HCT116 (cell line): ENCODE data around the gene PTGR3.

ENCODE experiments used
- CEBPB ChIP-seq: IDR thresholded peaks from 2 replicates; pipeline ENCODE4 v1.6.1; 2012; ENCODE audit warnings: low read depth
- CTCF ChIP-seq, 3 experiments: fragments of 200-600 bp in 1 of 3; sonication (generic) in 1 of 3; IDR thresholded peaks in 2 of 3; conservative IDR thresholded peaks in 1 of 3; 2 replicates each; pipeline ENCODE4 v1.5.1; 2012 to 2017; ENCODE audit warnings: low read depth in 2 of 3, low read length in 2 of 3, antibody characterized with exemption in 1 of 3, borderline replicate concordance in 1 of 3, control low read depth in 1 of 3, mild to moderate bottlenecking in 1 of 3, mixed read lengths in 1 of 3, mixed run types in 1 of 3, moderate library complexity in 1 of 3; ENCODE audit not compliant: insufficient read depth in 1 of 3
- EZH2phosphoT487 ChIP-seq: fragments of 200-600 bp; IDR thresholded peaks from 2 replicates; pipeline ENCODE4 v1.6.1; 2018; ENCODE audit warnings: antibody characterized with exemption, borderline replicate concordance
- POLR2AphosphoS5 ChIP-seq: IDR thresholded peaks from 2 replicates; pipeline ENCODE4 v1.6.1; 2011; ENCODE audit warnings: mild to moderate bottlenecking, low read depth, low read length, moderate library complexity
- RAD21 ChIP-seq: IDR thresholded peaks from 2 replicates; pipeline ENCODE4 v1.6.1; 2012; ENCODE audit warnings: low read depth, mild to moderate bottlenecking
- SRF ChIP-seq: IDR thresholded peaks from 2 replicates; pipeline ENCODE4 v1.6.1; 2012; ENCODE audit warnings: low read depth
- TCF7L2 ChIP-seq: IDR thresholded peaks from 2 replicates; pipeline ENCODE4 v1.7.0; 2011; ENCODE audit warnings: borderline replicate concordance, inconsistent platforms; ENCODE audit not compliant: insufficient read depth, insufficient read length; ENCODE audit errors: extremely low read depth
- ZBTB33 ChIP-seq: IDR thresholded peaks from 2 replicates; pipeline ENCODE4 v1.6.1; 2011; ENCODE audit warnings: mild to moderate bottlenecking, low read length, moderate library complexity; ENCODE audit not compliant: insufficient replicate concordance; ENCODE audit errors: extremely low read depth
- ZNF274 ChIP-seq: fragments of 200-500 bp; sonication (Bioruptor generic); IDR thresholded peaks from 2 replicates; pipeline ENCODE4 v1.6.1; 2014; ENCODE audit warnings: mild to moderate bottlenecking, low read depth, low read length, inconsistent platforms
- TF ChIP-seq, protein P1 (sequence below): IDR thresholded peaks from 2 replicates; pipeline ENCODE4 v1.6.1; 2012; ENCODE audit warnings: low read depth
- TF ChIP-seq, protein P2 (sequence below): IDR thresholded peaks from 2 replicates; pipeline ENCODE4 v1.6.1; 2012

GRCh38 chr18:75208836-75209128 is 157 bp downstream of the PTGR3 start:
- TF ChIP-seq ZNF274 (no peak), CTCF (IDR thresholded peaks at IDR 0.05 in 2 of 3, conservative IDR thresholded peaks at IDR 0.05 in 1 of 3; ENCODE audit: borderline replicate concordance in 1 of 3, insufficient read depth in 1 of 3, low read depth in 2 of 3, low read length in 2 of 3) (no peak), POLR2AphosphoS5 (peak; percentile 65), SRF (no peak), EZH2phosphoT487 (no peak), CEBPB (no peak), ZBTB33 (no peak), TCF7L2 (no peak), RAD21 (no peak)
- TF ChIP-seq, protein P1, sequence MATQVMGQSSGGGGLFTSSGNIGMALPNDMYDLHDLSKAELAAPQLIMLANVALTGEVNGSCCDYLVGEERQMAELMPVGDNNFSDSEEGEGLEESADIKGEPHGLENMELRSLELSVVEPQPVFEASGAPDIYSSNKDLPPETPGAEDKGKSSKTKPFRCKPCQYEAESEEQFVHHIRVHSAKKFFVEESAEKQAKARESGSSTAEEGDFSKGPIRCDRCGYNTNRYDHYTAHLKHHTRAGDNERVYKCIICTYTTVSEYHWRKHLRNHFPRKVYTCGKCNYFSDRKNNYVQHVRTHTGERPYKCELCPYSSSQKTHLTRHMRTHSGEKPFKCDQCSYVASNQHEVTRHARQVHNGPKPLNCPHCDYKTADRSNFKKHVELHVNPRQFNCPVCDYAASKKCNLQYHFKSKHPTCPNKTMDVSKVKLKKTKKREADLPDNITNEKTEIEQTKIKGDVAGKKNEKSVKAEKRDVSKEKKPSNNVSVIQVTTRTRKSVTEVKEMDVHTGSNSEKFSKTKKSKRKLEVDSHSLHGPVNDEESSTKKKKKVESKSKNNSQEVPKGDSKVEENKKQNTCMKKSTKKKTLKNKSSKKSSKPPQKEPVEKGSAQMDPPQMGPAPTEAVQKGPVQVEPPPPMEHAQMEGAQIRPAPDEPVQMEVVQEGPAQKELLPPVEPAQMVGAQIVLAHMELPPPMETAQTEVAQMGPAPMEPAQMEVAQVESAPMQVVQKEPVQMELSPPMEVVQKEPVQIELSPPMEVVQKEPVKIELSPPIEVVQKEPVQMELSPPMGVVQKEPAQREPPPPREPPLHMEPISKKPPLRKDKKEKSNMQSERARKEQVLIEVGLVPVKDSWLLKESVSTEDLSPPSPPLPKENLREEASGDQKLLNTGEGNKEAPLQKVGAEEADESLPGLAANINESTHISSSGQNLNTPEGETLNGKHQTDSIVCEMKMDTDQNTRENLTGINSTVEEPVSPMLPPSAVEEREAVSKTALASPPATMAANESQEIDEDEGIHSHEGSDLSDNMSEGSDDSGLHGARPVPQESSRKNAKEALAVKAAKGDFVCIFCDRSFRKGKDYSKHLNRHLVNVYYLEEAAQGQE, result no peak
- TF ChIP-seq, protein P2, sequence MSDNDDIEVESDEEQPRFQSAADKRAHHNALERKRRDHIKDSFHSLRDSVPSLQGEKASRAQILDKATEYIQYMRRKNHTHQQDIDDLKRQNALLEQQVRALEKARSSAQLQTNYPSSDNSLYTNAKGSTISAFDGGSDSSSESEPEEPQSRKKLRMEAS, result no peak
